H9 (cell line): ENCODE results near the gene ADORA2B. TPM values are rescaled to one million over a fixed set of nuclear protein-coding genes. Genes with fewer than 3 reads are reported as not detected.

Source experiments
- DNase-seq: peaks from one replicate; pipeline ENCODE4 v3.0.0-alpha.2; 2017
- H2AFZ ChIP-seq: one replicate; pipeline ENCODE4 v1.6.1; 2013; ENCODE audit warnings: mild to moderate bottlenecking, low read length, control low read depth, moderate library complexity
- H2AK5ac ChIP-seq: 2 replicates; pipeline ENCODE4 v1.6.1; 2013; ENCODE audit warnings: low read length, control low read depth, mixed read lengths; ENCODE audit not compliant: insufficient read length
- H2BK120ac ChIP-seq: one replicate; pipeline ENCODE4 v1.6.1; 2013; ENCODE audit warnings: low read depth, mild to moderate bottlenecking, low read length, control low read depth, inconsistent platforms; ENCODE audit not compliant: poor library complexity, severe bottlenecking
- H2BK12ac ChIP-seq: 2 replicates; pipeline ENCODE4 v1.6.1; 2013; ENCODE audit warnings: low read length, control low read depth, mixed read lengths, low read depth; ENCODE audit not compliant: insufficient read length
- H2BK15ac ChIP-seq: 2 replicates; pipeline ENCODE4 v1.6.1; 2013; ENCODE audit warnings: low read depth, low read length, control low read depth
- H2BK20ac ChIP-seq: one replicate; pipeline ENCODE4 v1.6.1; 2013; ENCODE audit warnings: low read depth, mild to moderate bottlenecking, low read length, control low read depth, inconsistent platforms; ENCODE audit not compliant: poor library complexity, severe bottlenecking
- H2BK5ac ChIP-seq: 2 replicates; pipeline ENCODE4 v1.6.1; 2013; ENCODE audit warnings: low read length, control low read depth, mixed read lengths; ENCODE audit not compliant: insufficient read length
- H3K14ac ChIP-seq: 2 replicates; pipeline ENCODE4 v1.6.1; 2013; ENCODE audit warnings: low read length, control low read depth; ENCODE audit not compliant: insufficient read depth
- H3K18ac ChIP-seq: 2 replicates; pipeline ENCODE4 v1.6.1; 2013; ENCODE audit warnings: low read depth, mild to moderate bottlenecking, mixed read lengths, low read length, control low read depth; ENCODE audit not compliant: insufficient read length
- H3K23ac ChIP-seq: 2 replicates; pipeline ENCODE4 v1.6.1; 2013; ENCODE audit warnings: low read length, control low read depth, mixed read lengths, low read depth; ENCODE audit not compliant: insufficient read length
- H3K23me2 ChIP-seq: 2 replicates; pipeline ENCODE4 v1.6.1; 2013; ENCODE audit warnings: low read depth, mild to moderate bottlenecking, mixed read lengths, low read length, control low read depth; ENCODE audit not compliant: insufficient read length, poor library complexity, severe bottlenecking
- H3K27ac ChIP-seq: 2 replicates; pipeline ENCODE4 v1.5.1; 2013; ENCODE audit warnings: low read length, control low read depth, mixed read lengths, low read depth; ENCODE audit not compliant: insufficient read length
- H3K27me3 ChIP-seq: 2 replicates; pipeline ENCODE4 v1.6.1; 2013; ENCODE audit warnings: low read length, control low read depth, inconsistent platforms; ENCODE audit not compliant: insufficient read depth
- H3K4ac ChIP-seq: 2 replicates; pipeline ENCODE4 v1.6.1; 2013; ENCODE audit warnings: low read depth, mild to moderate bottlenecking, control low read depth, inconsistent platforms, low read length, moderate library complexity
- H3K4me1 ChIP-seq: 2 replicates; pipeline ENCODE4 v1.6.1; 2013; ENCODE audit warnings: low read length, control low read depth, inconsistent platforms; ENCODE audit not compliant: insufficient read depth
- H3K4me2 ChIP-seq: 2 replicates; pipeline ENCODE4 v1.6.1; 2013; ENCODE audit warnings: low read length, control low read depth, mixed read lengths; ENCODE audit not compliant: insufficient read length, insufficient read depth
- H3K56ac ChIP-seq: 2 replicates; pipeline ENCODE4 v1.6.1; 2013; ENCODE audit warnings: low read depth, mild to moderate bottlenecking, mixed read lengths, low read length, control low read depth; ENCODE audit not compliant: insufficient read length
- H3K79me1 ChIP-seq: 2 replicates; pipeline ENCODE4 v1.6.1; 2013; ENCODE audit warnings: low read depth, mild to moderate bottlenecking, moderate library complexity, low read length, control low read depth, inconsistent platforms; ENCODE audit not compliant: insufficient read depth, poor library complexity, severe bottlenecking
- H3K79me2 ChIP-seq: 2 replicates; pipeline ENCODE4 v1.6.1; 2013; ENCODE audit warnings: low read length, control low read depth, inconsistent platforms; ENCODE audit not compliant: insufficient read depth
- H3K9ac ChIP-seq: 2 replicates; pipeline ENCODE4 v1.6.1; 2013; ENCODE audit warnings: low read length, control low read depth, mixed read lengths; ENCODE audit not compliant: insufficient read length; ENCODE audit errors: extremely low read depth
- H3K9me3 ChIP-seq: one replicate; pipeline ENCODE4 v1.6.1; 2013; ENCODE audit warnings: low read depth, low read length, inconsistent platforms; ENCODE audit not compliant: control insufficient read depth
- H3T11ph ChIP-seq: one replicate; pipeline ENCODE4 v1.6.1; 2013; ENCODE audit warnings: mild to moderate bottlenecking, low read length, control low read depth, inconsistent platforms
- H4K20me1 ChIP-seq: one replicate; pipeline ENCODE4 v1.6.1; 2013; ENCODE audit not compliant: control insufficient read depth, insufficient read length, insufficient read depth
- H4K5ac ChIP-seq: 2 replicates; pipeline ENCODE4 v1.6.1; 2013; ENCODE audit warnings: low read depth, mild to moderate bottlenecking, mixed read lengths, low read length, control low read depth; ENCODE audit not compliant: insufficient read length
- H4K8ac ChIP-seq: replicated peaks from 2 replicates; pipeline ENCODE4 v1.6.1; 2013; ENCODE audit warnings: low read length, control low read depth, mixed read lengths, low read depth; ENCODE audit not compliant: insufficient read length
- H4K91ac ChIP-seq: 2 replicates; pipeline ENCODE4 v1.6.1; 2013; ENCODE audit warnings: low read depth, mild to moderate bottlenecking, moderate library complexity, mixed read lengths, low read length, control low read depth; ENCODE audit not compliant: insufficient read length
- H3K27ac Mint-ChIP-seq, 3 experiments: 2 replicates in 2 of 3; 3 replicates in 1 of 3; pipeline ENCODE4 v1.8.0; 2020 to 2021; ENCODE audit warnings: mixed read lengths in 3 of 3, mild to moderate bottlenecking in 1 of 3, moderate library complexity in 1 of 3
- H3K27me3 Mint-ChIP-seq: 2 replicates; pipeline ENCODE4 v1.8.0; 2021; ENCODE audit warnings: low read depth, mild to moderate bottlenecking, moderate library complexity, mixed read lengths
- H3K36me3 Mint-ChIP-seq, 3 experiments: 2 replicates in 2 of 3; 3 replicates in 1 of 3; pipeline ENCODE4 v1.8.0; 2020 to 2021; ENCODE audit warnings: low read depth in 3 of 3, mixed read lengths in 3 of 3; ENCODE audit not compliant: insufficient read depth in 1 of 3
- H3K4me1 Mint-ChIP-seq, 2 experiments: 2 replicates each; pipeline ENCODE4 v1.8.0; 2020; ENCODE audit warnings: mixed read lengths in 2 of 2
- H3K4me3 Mint-ChIP-seq, 2 experiments: 2 replicates in 1 of 2; 3 replicates in 1 of 2; pipeline ENCODE4 v1.8.0; 2020 to 2021; ENCODE audit warnings: mild to moderate bottlenecking in 2 of 2, mixed read lengths in 2 of 2, moderate library complexity in 1 of 2
- H3K9me3 Mint-ChIP-seq, 2 experiments: 2 replicates in 1 of 2; 3 replicates in 1 of 2; pipeline ENCODE4 v1.8.0; 2020; ENCODE audit warnings: mild to moderate bottlenecking in 2 of 2, mixed read lengths in 2 of 2, moderate library complexity in 1 of 2
- WGBS: extraction: QIAGEN DNeasy Blood & Tissue Kit; methylation state at CpG from one replicate; pipeline ENCODE4 v1.1.7; 2013; ENCODE audit warnings: missing lambda C conversion rate, low lambda C conversion rate, mixed read lengths; ENCODE audit not compliant: insufficient read length; ENCODE audit errors: extremely low coverage; 5-methylcytosine and 5-hydroxymethylcytosine counted together
- total RNA-seq: library from RNA; stranded (reverse); gene quantifications from 2 replicates; pipeline ENCODE4 v1.2.1, GENCODE V29; 2021
- TF ChIP-seq, protein P1 (sequence below): fragments of 200-600 bp; sonication (generic); conservative IDR thresholded peaks from 3 replicates; pipeline ENCODE4 v1.8.0; 2021; ENCODE audit warnings: antibody characterized with exemption, mild to moderate bottlenecking

ADORA2B gene
- total RNA-seq, 1 experiment from 2014 or later = 3.1 TPM

DNA sequence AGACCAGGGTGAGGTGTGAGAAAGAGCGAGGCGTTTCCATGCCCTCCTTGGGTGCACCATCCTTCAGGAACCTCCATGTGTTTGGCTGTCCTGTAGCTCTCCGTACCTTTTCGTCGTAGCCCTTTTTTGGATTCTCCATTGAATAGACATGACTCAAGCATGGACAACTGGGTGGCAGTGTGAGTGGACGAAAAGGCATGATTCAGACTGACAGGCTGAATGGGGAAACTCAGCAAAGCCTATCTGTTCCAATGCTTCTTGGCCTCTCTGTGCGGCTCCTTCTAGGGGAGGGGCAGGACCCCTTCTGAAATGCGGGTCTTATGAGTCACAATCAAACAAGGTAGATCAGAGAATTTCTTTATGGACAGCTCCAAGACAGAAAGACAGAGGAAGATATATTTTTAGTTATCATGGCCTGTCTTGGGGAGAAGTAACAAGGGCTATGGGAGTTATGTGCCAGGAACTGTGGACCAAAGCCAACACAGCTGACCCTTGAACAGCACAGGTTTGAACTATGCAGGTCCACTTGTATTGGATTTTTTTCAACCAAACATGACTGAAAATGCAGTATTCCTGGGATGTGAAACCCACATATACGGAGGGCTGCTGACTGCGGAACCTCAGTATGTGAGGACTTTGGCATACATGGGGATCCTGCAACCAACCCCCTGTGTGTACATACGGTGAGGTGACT is 22.9 kb downstream of the ADORA2B start:
- Histone ChIP-seq H2BK12ac (peak overlapping the region; percentile 97), H3K79me1 (no peaks in the 10 kb centered on the region), H2AFZ (no peak overlapping the region), H3T11ph (no peak overlapping the region), H3K18ac (peak overlapping the region; percentile 52), H3K9ac (no peak overlapping the region), H2AK5ac (peak overlapping the region; percentile 86), H4K91ac (peak overlapping the region; percentile 44), H2BK20ac (no peak overlapping the region), H3K4me1 (peaks cover 10% of the 10 kb centered on the region), H4K20me1 (no peaks in the 10 kb centered on the region), H2BK5ac (no peak overlapping the region), H4K8ac (peak overlapping the region; percentile 33), H3K79me2 (no peaks in the 10 kb centered on the region; the same call in 1 of the 2 replicates), H3K14ac (peak overlapping the region; percentile 8; the same call in 1 of the 2 replicates), H4K5ac (no peak overlapping the region), H2BK120ac (peak overlapping the region; percentile 51), H3K27ac (peak overlapping the region; percentile 50), H3K4ac (no peak overlapping the region; the same call in none of the 2 replicates), H3K23me2 (peaks cover 3% of the 10 kb centered on the region), H3K27me3 (no peaks in the 10 kb centered on the region; the same call in 1 of the 2 replicates), H2BK15ac (0 out of 2 replicates have a peak overlapping the region, but pooled peaks have one; percentile 60), H3K9me3 (no peaks in the 10 kb centered on the region), H3K23ac (no peak overlapping the region), H3K4me2 (no peak overlapping the region), H3K56ac (peak overlapping the region; percentile 21)
- Mint-ChIP-seq H3K4me1 (peaks cover 62 to 65% of the 10 kb centered on the region in 2 experiments), H3K9me3 (no peaks in the 10 kb centered on the region), H3K27me3 (peaks cover 6% of the 10 kb centered on the region), H3K36me3 (no peaks in the 10 kb centered on the region; a peak in 2 of 7 replicates), H3K4me3 (peak overlapping the region in 1 of 2 experiments; percentile 20; a peak in 3 of 5 replicates), H3K27ac (peak overlapping the region; percentile 68 to 99 (median 68); a peak in 5 of 7 replicates)
- WGBS = no CpG with 5 or more reads among the region's 11 CpGs
- DNase-seq = no peak
- TF ChIP-seq, protein P1, sequence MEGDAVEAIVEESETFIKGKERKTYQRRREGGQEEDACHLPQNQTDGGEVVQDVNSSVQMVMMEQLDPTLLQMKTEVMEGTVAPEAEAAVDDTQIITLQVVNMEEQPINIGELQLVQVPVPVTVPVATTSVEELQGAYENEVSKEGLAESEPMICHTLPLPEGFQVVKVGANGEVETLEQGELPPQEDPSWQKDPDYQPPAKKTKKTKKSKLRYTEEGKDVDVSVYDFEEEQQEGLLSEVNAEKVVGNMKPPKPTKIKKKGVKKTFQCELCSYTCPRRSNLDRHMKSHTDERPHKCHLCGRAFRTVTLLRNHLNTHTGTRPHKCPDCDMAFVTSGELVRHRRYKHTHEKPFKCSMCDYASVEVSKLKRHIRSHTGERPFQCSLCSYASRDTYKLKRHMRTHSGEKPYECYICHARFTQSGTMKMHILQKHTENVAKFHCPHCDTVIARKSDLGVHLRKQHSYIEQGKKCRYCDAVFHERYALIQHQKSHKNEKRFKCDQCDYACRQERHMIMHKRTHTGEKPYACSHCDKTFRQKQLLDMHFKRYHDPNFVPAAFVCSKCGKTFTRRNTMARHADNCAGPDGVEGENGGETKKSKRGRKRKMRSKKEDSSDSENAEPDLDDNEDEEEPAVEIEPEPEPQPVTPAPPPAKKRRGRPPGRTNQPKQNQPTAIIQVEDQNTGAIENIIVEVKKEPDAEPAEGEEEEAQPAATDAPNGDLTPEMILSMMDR = no peak
